SK-N-SH (cell line): ENCODE data around the gene LRRC15. TPM values are rescaled to one million over a fixed set of nuclear protein-coding genes. Genes with fewer than 3 reads are reported as not detected.

ENCODE experiments used
- CTCF ChIA-PET: fragments of 300-600, 350-600 bp; formaldehyde crosslinking; extraction: SDS; loops from one replicate; lab custom pipeline; 2021; lab: Yijun Ruan, JAX
- POLR2A ChIA-PET: fragments of 350-600 bp; sonication (Branson Sonifier 250); formaldehyde crosslinking; extraction: SDS; loops from one replicate; lab custom pipeline; 2020; ENCODE audit warnings: antibody characterized with exemption, inconsistent platforms; lab: Yijun Ruan, JAX
- DNase-seq: peaks from one replicate; pipeline ENCODE4 v3.0.0; 2012
- H2AFZ ChIP-seq: fragments of 200-600 bp; sonication (generic); 2 replicates; pipeline ENCODE4 v1.8.1; 2016; ENCODE audit warnings: antibody characterized with exemption, mild to moderate bottlenecking, low read depth
- H3F3A ChIP-seq: fragments of 200-600 bp; sonication (generic); replicated peaks from 2 replicates; pipeline ENCODE3; 2016; ENCODE audit warnings: antibody characterized with exemption, mild to moderate bottlenecking; ENCODE audit not compliant: insufficient read depth
- H3K27ac ChIP-seq, 2 experiments: fragments of 200-500 bp in 1 of 2; fragments of 200-600 bp in 1 of 2; sonication (Bioruptor generic) in 1 of 2; sonication (generic), shearing (Covaris generic) in 1 of 2; 2 replicates each; pipeline versions ENCODE4 v1.5.1 to v1.6.1; 2014 to 2016; ENCODE audit warnings: low read depth in 2 of 2, inconsistent platforms in 1 of 2, low read length in 1 of 2, mild to moderate bottlenecking in 1 of 2, mixed read lengths in 1 of 2
- H3K27me3 ChIP-seq: fragments of 200-600 bp; sonication (generic), shearing (Covaris generic); 2 replicates; pipeline ENCODE4 v1.6.1; 2016; ENCODE audit warnings: mixed run types; ENCODE audit not compliant: insufficient read depth
- H3K36me3 ChIP-seq, 2 experiments: fragments of 200-500 bp in 1 of 2; fragments of 200-600 bp in 1 of 2; sonication (Bioruptor generic) in 1 of 2; sonication (generic) in 1 of 2; replicated peaks in 1 of 2; 2 replicates each; pipeline versions ENCODE3 to v1.5.1; 2014 to 2016; ENCODE audit warnings: low read length in 1 of 2, mild to moderate bottlenecking in 1 of 2; ENCODE audit not compliant: insufficient read depth in 2 of 2, control insufficient read depth in 1 of 2
- H3K4me1 ChIP-seq, 2 experiments: fragments of 200-500 bp in 1 of 2; fragments of 200-600 bp in 1 of 2; sonication (Bioruptor generic) in 1 of 2; sonication (generic), shearing (Covaris generic) in 1 of 2; 2 replicates each; pipeline versions ENCODE4 v1.5.1 to v1.6.1; 2014 to 2016; ENCODE audit warnings: low read depth in 1 of 2, low read length in 1 of 2, mixed run types in 1 of 2; ENCODE audit not compliant: insufficient read depth in 2 of 2, control insufficient read depth in 1 of 2
- H3K4me2 ChIP-seq: fragments of 200-600 bp; sonication (generic), shearing (Covaris generic); 2 replicates; pipeline ENCODE4 v1.6.1; 2017; ENCODE audit warnings: mixed run types
- H3K4me3 ChIP-seq, 2 experiments: fragments of 200-500 bp in 1 of 2; fragments of 200-600 bp in 1 of 2; sonication (Bioruptor generic) in 1 of 2; sonication (generic), shearing (Covaris generic) in 1 of 2; 2 replicates each; pipeline versions ENCODE4 v1.5.1 to v1.8.1; 2014 to 2016; ENCODE audit warnings: low read depth in 2 of 2, inconsistent platforms in 1 of 2, low read length in 1 of 2, mild to moderate bottlenecking in 1 of 2, mixed read lengths in 1 of 2, moderate library complexity in 1 of 2
- H3K79me2 ChIP-seq: fragments of 200-600 bp; sonication (generic); 2 replicates; pipeline ENCODE4 v1.8.1; 2017; ENCODE audit warnings: mild to moderate bottlenecking; ENCODE audit not compliant: insufficient read depth
- H3K9ac ChIP-seq: fragments of 200-600 bp; sonication (generic); 2 replicates; pipeline ENCODE4 v1.6.1; 2017; ENCODE audit warnings: mixed run types
- H3K9me2 ChIP-seq: fragments of 200-600 bp; sonication (generic); 2 replicates; pipeline ENCODE4 v1.6.1; 2017; ENCODE audit warnings: mixed run types
- H3K9me3 ChIP-seq: fragments of 200-600 bp; sonication (generic); 2 replicates; pipeline ENCODE4 v1.6.1; 2017; ENCODE audit warnings: mixed run types, mild to moderate bottlenecking, moderate library complexity
- H4K20me1 ChIP-seq: fragments of 200-600 bp; sonication (generic); 2 replicates; pipeline ENCODE4 v1.6.1; 2017; ENCODE audit warnings: mild to moderate bottlenecking, mixed run types; ENCODE audit not compliant: insufficient read depth
- CHD2 ChIP-seq: fragments of 150-350 bp; IDR thresholded peaks from 2 replicates; pipeline ENCODE4 v1.6.1; 2018; ENCODE audit warnings: low read length; ENCODE audit not compliant: partially characterized antibody
- EP300 ChIP-seq, 2 experiments: IDR thresholded peaks; 2 replicates each; pipeline versions ENCODE4 v1.4.0 to v1.6.1; 2012; ENCODE audit warnings: borderline replicate concordance in 1 of 2, low read depth in 1 of 2, low read length in 1 of 2
- EZH2phosphoT487 ChIP-seq: fragments of 200-600 bp; sonication (generic); IDR thresholded peaks from 2 replicates; pipeline ENCODE4 v1.6.1; 2017; ENCODE audit warnings: low read depth, mixed run types, mild to moderate bottlenecking, antibody characterized with exemption, moderate library complexity, borderline replicate concordance
- FOSL2 ChIP-seq: IDR thresholded peaks from 2 replicates; pipeline ENCODE4 v1.4.0; 2012; ENCODE audit warnings: low read depth, mild to moderate bottlenecking, moderate library complexity, borderline replicate concordance
- FOXJ3 ChIP-seq: sonication (generic); formaldehyde crosslinking; IDR thresholded peaks from 2 replicates; pipeline ENCODE4 v1.5.1; 2020; ENCODE audit warnings: mild to moderate bottlenecking, missing genetic modification reagents
- FOXM1 ChIP-seq: IDR thresholded peaks from 2 replicates; pipeline ENCODE4 v1.4.0; 2012; ENCODE audit warnings: low read depth, mild to moderate bottlenecking
- GABPA ChIP-seq: IDR thresholded peaks from 2 replicates; pipeline ENCODE4 v1.4.0; 2012; ENCODE audit warnings: low read depth, mild to moderate bottlenecking
- GATA2 ChIP-seq: sonication (generic); formaldehyde crosslinking; IDR thresholded peaks from 2 replicates; pipeline ENCODE4 v1.5.0; 2020; ENCODE audit warnings: mild to moderate bottlenecking, missing genetic modification reagents
- JUND ChIP-seq: IDR thresholded peaks from 2 replicates; pipeline ENCODE4 v1.4.0; 2012
- MXI1 ChIP-seq: IDR thresholded peaks from 2 replicates; pipeline ENCODE4 v1.6.1; 2012; ENCODE audit warnings: mild to moderate bottlenecking, low read depth, low read length, improper control_type of control experiment
- NFIC ChIP-seq: IDR thresholded peaks from 2 replicates; pipeline ENCODE4 v1.4.0; 2012; ENCODE audit warnings: borderline replicate concordance
- PBX3 ChIP-seq: IDR thresholded peaks from 2 replicates; pipeline ENCODE4; 2012
- RCOR1 ChIP-seq: fragments of 150-350 bp; IDR thresholded peaks from 2 replicates; pipeline ENCODE4 v1.6.1; 2017; ENCODE audit warnings: antibody characterized with exemption, low read length
- RXRA ChIP-seq: IDR thresholded peaks from 2 replicates; pipeline ENCODE4 v1.4.0; 2012; ENCODE audit warnings: low read depth, mild to moderate bottlenecking, borderline replicate concordance
- SMC3 ChIP-seq: IDR thresholded peaks from 2 replicates; pipeline ENCODE4 v1.6.1; 2012; ENCODE audit warnings: low read depth, low read length, improper control_type of control experiment
- TCF12 ChIP-seq: IDR thresholded peaks from 2 replicates; pipeline ENCODE4 v1.4.0; 2012
- TEAD4 ChIP-seq: IDR thresholded peaks from 2 replicates; pipeline ENCODE4 v1.4.0; 2012; ENCODE audit warnings: mild to moderate bottlenecking, borderline replicate concordance; ENCODE audit not compliant: insufficient read depth
- USF1 ChIP-seq: IDR thresholded peaks from 2 replicates; pipeline ENCODE4 v1.4.0; 2012; ENCODE audit warnings: low read depth, borderline replicate concordance
- WGBS: methylation state at CpG from one replicate; pipeline ENCODE4 v1.1.6; 2017; ENCODE audit warnings: low lambda C conversion rate; 5-methylcytosine and 5-hydroxymethylcytosine counted together
- polyA plus RNA-seq, 3 experiments: library from polyadenylated mRNA; depleted of rRNA; stranded (reverse); fragments of >200 nt; gene quantifications; 2 replicates each; pipeline ENCODE4 v1.2.3, GENCODE V29; 2012
- TF ChIP-seq, protein P1 (sequence below): fragments of 150-350 bp; IDR thresholded peaks from 2 replicates; pipeline ENCODE4 v1.6.1; 2017; ENCODE audit warnings: antibody characterized with exemption, low read length, low read depth, borderline replicate concordance
- TF ChIP-seq, protein P2 (sequence below): fragments of 200-600 bp; sonication (generic); IDR thresholded peaks from 2 replicates; pipeline ENCODE4 v1.6.1; 2017; ENCODE audit warnings: antibody characterized with exemption, mild to moderate bottlenecking, moderate library complexity

LRRC15 gene
- polyA plus RNA-seq, 1 of the 3 experiments (the other 2 are of a cell fraction), result 0.02 TPM

GRCh38 chr3:194379651-194380050 lies 10.1 kb upstream of the LRRC15 start:
- no peaks in the 10 kb centered on the region for H3K9me3 ChIP-seq
- H3K9me2 ChIP-seq, result no peaks in the 10 kb centered on the region
- H3K4me3 ChIP-seq, result no peak overlapping the region
- WGBS, result 85% methylated on average over 9 of the region's 9 CpGs
- CTCF ChIA-PET, result interaction anchor here (1.1 to 1.4 kb wide), 3 partner anchors 19 to 45 kb away, joined by 3 to 6 read pairs (median 3); partner anchors contain the start of gene GP5
- H3K9ac ChIP-seq, result no peak overlapping the region
- H3K36me3 ChIP-seq, result no peaks in the 10 kb centered on the region
- H3K4me1 ChIP-seq, result peaks cover 0 to 7% of the 10 kb centered on the region in 2 experiments; a peak in 1 of 4 replicates
- no peaks in the 10 kb centered on the region for H3F3A ChIP-seq
- TF ChIP-seq PBX3 (no peak), TEAD4 (no peak), GABPA (no peak), FOXM1 (no peak), USF1 (no peak), JUND (no peak), FOXJ3 (CRISPR knock-in tag) (no peak), MXI1 (no peak), EZH2phosphoT487 (no peak), GATA2 (CRISPR knock-in tag) (no peak), TCF12 (no peak), FOSL2 (no peak), RCOR1 (no peak), NFIC (no peak), SMC3 (no peak)
- no peaks in the 10 kb centered on the region for H3K79me2 ChIP-seq
- H3K4me2 ChIP-seq, result no peak overlapping the region
- POLR2A ChIA-PET, result no interaction called here
- H3K27me3 ChIP-seq, result no peaks in the 10 kb centered on the region; the same call in 1 of the 2 replicates
- no peak overlapping the region for H2AFZ ChIP-seq
- no peak for DNase-seq
- H3K27ac ChIP-seq, result no peak overlapping the region
- H4K20me1 ChIP-seq, result no peaks in the 10 kb centered on the region

- peaks cover 0 to 7% of the 10 kb centered on the region in 2 experiments; a peak in 1 of 4 replicates for H3K4me1 ChIP-seq
- no peaks in the 10 kb centered on the region; the same call in 1 of the 2 replicates for H3K27me3 ChIP-seq
- H3K79me2 ChIP-seq, result no peaks in the 10 kb centered on the region
- WGBS, result 83% methylated on average over 6 of the region's 6 CpGs
- H3K9me3 ChIP-seq, result no peaks in the 10 kb centered on the region
- no peak for DNase-seq
- H3K4me2 ChIP-seq, result no peak overlapping the region
- no peaks in the 10 kb centered on the region for H3K36me3 ChIP-seq
- no peaks in the 10 kb centered on the region for H4K20me1 ChIP-seq
- no peak overlapping the region for H3K27ac ChIP-seq
- H3K4me3 ChIP-seq, result no peak overlapping the region
- ChIA-PET CTCF (interaction anchor here (0.8 to 1.4 kb wide), 5 partner anchors 11 to 46 kb away, joined by 3 to 6 read pairs (median 3); partner anchors contain the start of gene GP5), POLR2A (no interaction called here)
- no peaks in the 10 kb centered on the region for H3K9me2 ChIP-seq
- no peak overlapping the region for H2AFZ ChIP-seq
- no peak overlapping the region for H3K9ac ChIP-seq
- TF ChIP-seq RCOR1 (no peak), PBX3 (no peak), RXRA (no peak), EP300 (IDR thresholded peaks at IDR 0.05; ENCODE audit: borderline replicate concordance in 1 of 2, low read depth in 1 of 2, low read length in 1 of 2) (no peak), FOXM1 (no peak), CHD2 (no peak)
- TF ChIP-seq, protein P1, sequence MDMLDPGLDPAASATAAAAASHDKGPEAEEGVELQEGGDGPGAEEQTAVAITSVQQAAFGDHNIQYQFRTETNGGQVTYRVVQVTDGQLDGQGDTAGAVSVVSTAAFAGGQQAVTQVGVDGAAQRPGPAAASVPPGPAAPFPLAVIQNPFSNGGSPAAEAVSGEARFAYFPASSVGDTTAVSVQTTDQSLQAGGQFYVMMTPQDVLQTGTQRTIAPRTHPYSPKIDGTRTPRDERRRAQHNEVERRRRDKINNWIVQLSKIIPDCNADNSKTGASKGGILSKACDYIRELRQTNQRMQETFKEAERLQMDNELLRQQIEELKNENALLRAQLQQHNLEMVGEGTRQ, result no peak
- TF ChIP-seq, protein P2, sequence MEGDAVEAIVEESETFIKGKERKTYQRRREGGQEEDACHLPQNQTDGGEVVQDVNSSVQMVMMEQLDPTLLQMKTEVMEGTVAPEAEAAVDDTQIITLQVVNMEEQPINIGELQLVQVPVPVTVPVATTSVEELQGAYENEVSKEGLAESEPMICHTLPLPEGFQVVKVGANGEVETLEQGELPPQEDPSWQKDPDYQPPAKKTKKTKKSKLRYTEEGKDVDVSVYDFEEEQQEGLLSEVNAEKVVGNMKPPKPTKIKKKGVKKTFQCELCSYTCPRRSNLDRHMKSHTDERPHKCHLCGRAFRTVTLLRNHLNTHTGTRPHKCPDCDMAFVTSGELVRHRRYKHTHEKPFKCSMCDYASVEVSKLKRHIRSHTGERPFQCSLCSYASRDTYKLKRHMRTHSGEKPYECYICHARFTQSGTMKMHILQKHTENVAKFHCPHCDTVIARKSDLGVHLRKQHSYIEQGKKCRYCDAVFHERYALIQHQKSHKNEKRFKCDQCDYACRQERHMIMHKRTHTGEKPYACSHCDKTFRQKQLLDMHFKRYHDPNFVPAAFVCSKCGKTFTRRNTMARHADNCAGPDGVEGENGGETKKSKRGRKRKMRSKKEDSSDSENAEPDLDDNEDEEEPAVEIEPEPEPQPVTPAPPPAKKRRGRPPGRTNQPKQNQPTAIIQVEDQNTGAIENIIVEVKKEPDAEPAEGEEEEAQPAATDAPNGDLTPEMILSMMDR, result no peak
- H3F3A ChIP-seq, result no peaks in the 10 kb centered on the region
These were observed 9.7 kb upstream of the LRRC15 start for GRCh38 chr3:194379231-194379630.
